ENCODE results near the gene SSBP4. TPM values are rescaled to one million over a fixed set of nuclear protein-coding genes. Genes with fewer than 3 reads are reported as not detected.

SSBP4 gene
- total RNA-seq, 1 experiment from 2014 or later = 97.5 TPM

- intact Hi-C loops (cut with micrococcal nuclease) = no loop called here
- H3K36me3 ChIP-seq (ENCODE audit: low read depth, low read length) = no peaks in the 10 kb centered on the region
- no peaks in the 10 kb centered on the region for H3K27me3 ChIP-seq (ENCODE audit: low read length)
- peaks cover 11% of the 10 kb centered on the region; the same call in 1 of the 2 replicates for H4K20me1 ChIP-seq (ENCODE audit: low read length)
- ChIA-PET POLR2A (ENCODE audit: unreplicated experiment) (interaction anchor here (1.0 kb wide), 1 partner anchor 139 kb away, joined by 3 read pairs; the partner anchor contains the start of gene JUND), CTCF (interaction anchor here (0.5 to 0.7 kb wide), 2 partner anchors 92 to 231 kb away, joined by 3 read pairs; no protein-coding TSS in a partner anchor)
- H3K79me2 ChIP-seq (ENCODE audit: low read length) = peaks cover 51% of the 10 kb centered on the region
- peak overlapping the region; percentile 99 for H3K4me2 ChIP-seq (ENCODE audit: low read length)
- no peaks in the 10 kb centered on the region for H3K9me3 ChIP-seq (ENCODE audit: low read length)
- ATAC-seq (no peak), DNase-seq (no peak)
- H3F3A ChIP-seq (ENCODE audit: low read length, unreplicated experiment) = no peaks in the 10 kb centered on the region
- H3K4me1 ChIP-seq (ENCODE audit: insufficient read depth, low read length) = peaks cover 37% of the 10 kb centered on the region
- no peaks in the 10 kb centered on the region for H3K9me2 ChIP-seq (replicated peaks; ENCODE audit: low read length)
- TF ChIP-seq EZH2phosphoT487 (IDR thresholded peaks at IDR 0.05; ENCODE audit: borderline replicate concordance, low read length) (no peak), EZH2 (IDR thresholded peaks at IDR 0.05; ENCODE audit: low read length, unreplicated experiment) (no peak), CTCF (conservative IDR thresholded peaks at IDR 0.05; ENCODE audit: low read depth, low read length) (no peak)
- no peak overlapping the region for H2AFZ ChIP-seq (ENCODE audit: low read length)
- BruUV-seq (replicated peaks) = no TSS peak
- no peak overlapping the region for H3K9ac ChIP-seq (ENCODE audit: low read length)
- H3K27ac ChIP-seq (ENCODE audit: low read length) = no peak overlapping the region
- H3K4me3 ChIP-seq (ENCODE audit: low read length) = peak overlapping the region; percentile 91
Measured at GRCh38 chr19:18420930-18421329, 1.7 kb downstream of the SSBP4 start.

- ATAC-seq (no peak), DNase-seq (no peak)
- ChIA-PET POLR2A (ENCODE audit: unreplicated experiment) (interaction anchor here (1.0 kb wide), 1 partner anchor 140 kb away, joined by 3 read pairs; the partner anchor contains the start of gene JUND), CTCF (interaction anchor here (0.7 kb wide), 1 partner anchor 93 kb away, joined by 3 read pairs; no protein-coding TSS in a partner anchor)
- Histone ChIP-seq H3K9ac (ENCODE audit: low read length) (no peak overlapping the region), H3K9me3 (ENCODE audit: low read length) (no peaks in the 10 kb centered on the region), H3K4me3 (ENCODE audit: low read length) (no peak overlapping the region), H3K36me3 (ENCODE audit: low read depth, low read length) (no peaks in the 10 kb centered on the region), H4K20me1 (ENCODE audit: low read length) (peaks cover 11% of the 10 kb centered on the region; the same call in 1 of the 2 replicates), H2AFZ (ENCODE audit: low read length) (no peak overlapping the region), H3K27me3 (ENCODE audit: low read length) (no peaks in the 10 kb centered on the region), H3K4me1 (ENCODE audit: insufficient read depth, low read length) (peaks cover 34% of the 10 kb centered on the region), H3K27ac (ENCODE audit: low read length) (no peak overlapping the region), H3K9me2 (replicated peaks; ENCODE audit: low read length) (no peaks in the 10 kb centered on the region), H3K4me2 (ENCODE audit: low read length) (peak overlapping the region; percentile 99), H3F3A (ENCODE audit: low read length, unreplicated experiment) (no peaks in the 10 kb centered on the region), H3K79me2 (ENCODE audit: low read length) (peaks cover 51% of the 10 kb centered on the region)
- TF ChIP-seq CTCF (conservative IDR thresholded peaks at IDR 0.05; ENCODE audit: low read depth, low read length) (no peak), EZH2phosphoT487 (IDR thresholded peaks at IDR 0.05; ENCODE audit: borderline replicate concordance, low read length) (no peak), EZH2 (IDR thresholded peaks at IDR 0.05; ENCODE audit: low read length, unreplicated experiment) (no peak)
- no TSS peak for BruUV-seq (replicated peaks)
- intact Hi-C loops (cut with micrococcal nuclease) = no loop called here
Measured at GRCh38 chr19:18421371-18421959, 2.3 kb downstream of the SSBP4 start.

- no TSS peak for BruUV-seq (replicated peaks)
- Histone ChIP-seq H3K9me2 (replicated peaks; ENCODE audit: low read length) (no peaks in the 10 kb centered on the region), H3K4me1 (ENCODE audit: insufficient read depth, low read length) (peaks cover 25% of the 10 kb centered on the region), H3K27ac (ENCODE audit: low read length) (no peak overlapping the region), H3K36me3 (ENCODE audit: low read depth, low read length) (no peaks in the 10 kb centered on the region), H2AFZ (ENCODE audit: low read length) (no peak overlapping the region), H3K4me3 (ENCODE audit: low read length) (no peak overlapping the region), H3F3A (ENCODE audit: low read length, unreplicated experiment) (no peaks in the 10 kb centered on the region), H3K9me3 (ENCODE audit: low read length) (no peaks in the 10 kb centered on the region), H3K4me2 (ENCODE audit: low read length) (no peak overlapping the region), H4K20me1 (ENCODE audit: low read length) (peaks cover 11% of the 10 kb centered on the region; the same call in 1 of the 2 replicates), H3K27me3 (ENCODE audit: low read length) (no peaks in the 10 kb centered on the region), H3K79me2 (ENCODE audit: low read length) (peaks cover 51% of the 10 kb centered on the region), H3K9ac (ENCODE audit: low read length) (no peak overlapping the region)
- ChIA-PET POLR2A (ENCODE audit: unreplicated experiment) (no interaction called here), CTCF (no interaction called here)
- TF ChIP-seq CTCF (conservative IDR thresholded peaks at IDR 0.05; ENCODE audit: low read depth, low read length) (no peak), EZH2 (IDR thresholded peaks at IDR 0.05; ENCODE audit: low read length, unreplicated experiment) (no peak), EZH2phosphoT487 (IDR thresholded peaks at IDR 0.05; ENCODE audit: borderline replicate concordance, low read length) (no peak)
- DNase-seq = no peak
- ATAC-seq = no peak
- intact Hi-C loops (cut with micrococcal nuclease) = no loop called here
Measured at GRCh38 chr19:18422530-18423191, 3.5 kb downstream of the SSBP4 start.

Data from PC-3 (cell line).